NCI-H2107 treated with DMSO at 0.1 percent for 48 hours (cell line): ENCODE measurements around the gene RTRAF.

ENCODE experiments used
- DNase-seq: peaks from one replicate; lab custom pipeline; 2025; ENCODE audit not compliant: unreplicated experiment; lab: John Stamatoyannopoulos, UW

The RTRAF gene

DNA sequence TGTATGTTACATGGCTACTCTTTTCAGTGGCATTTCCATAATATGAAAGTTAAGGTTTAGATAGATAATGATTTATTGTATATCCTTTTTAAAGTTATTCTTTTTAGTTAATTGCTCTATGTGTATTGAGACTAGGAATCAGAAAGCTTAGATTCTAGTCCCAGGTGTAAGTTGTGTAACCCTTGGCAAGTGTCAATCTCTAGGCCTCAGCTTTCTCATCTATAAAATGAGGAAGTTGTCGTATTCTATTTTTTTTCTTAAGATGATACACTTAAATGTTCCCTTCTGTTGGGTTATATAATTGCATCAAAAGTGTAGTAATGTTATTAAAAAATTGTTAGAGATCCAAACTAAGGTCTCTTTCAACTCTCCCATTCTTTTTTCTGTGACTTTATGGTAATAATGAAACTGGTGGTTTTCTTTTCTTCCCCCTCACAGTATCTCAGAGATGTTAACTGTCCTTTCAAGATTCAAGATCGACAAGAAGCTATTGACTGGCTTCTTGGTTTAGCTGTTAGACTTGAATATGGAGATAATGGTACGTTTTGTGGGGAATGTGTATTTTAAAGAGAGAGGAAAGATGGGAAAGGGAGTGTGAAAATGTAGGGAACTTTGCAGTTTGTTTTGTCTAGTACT is 4.1 kb downstream of the RTRAF start:
- no peak for DNase-seq

DNA sequence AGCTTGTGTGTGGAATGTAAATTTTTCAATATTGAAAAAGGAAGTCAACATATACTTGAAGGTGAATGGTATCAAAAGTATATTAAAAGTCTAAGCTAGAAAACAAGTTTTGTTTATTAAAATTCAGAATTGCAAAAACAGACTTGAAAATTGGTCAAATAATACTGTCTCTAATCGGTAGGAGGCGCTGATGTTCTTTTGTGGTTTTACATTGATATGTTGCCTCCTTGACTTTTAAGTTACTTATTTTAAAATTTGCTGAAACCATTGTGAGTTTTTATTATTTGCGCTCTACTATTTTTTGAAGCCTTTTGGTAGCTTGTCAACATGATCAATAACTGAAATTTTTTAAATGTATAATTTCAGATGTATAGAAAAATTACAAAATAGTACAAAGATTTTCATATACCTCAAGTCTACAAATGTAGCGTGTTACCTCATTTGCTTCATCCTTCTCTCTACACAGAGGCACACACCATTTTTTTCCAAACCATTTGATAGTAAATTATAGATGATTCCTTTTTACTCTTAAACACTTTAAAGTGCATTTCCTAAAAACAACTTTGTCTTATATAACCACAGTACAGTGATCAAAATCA is 6.9 kb downstream of the RTRAF start:
- DNase-seq, result no peak

DNA sequence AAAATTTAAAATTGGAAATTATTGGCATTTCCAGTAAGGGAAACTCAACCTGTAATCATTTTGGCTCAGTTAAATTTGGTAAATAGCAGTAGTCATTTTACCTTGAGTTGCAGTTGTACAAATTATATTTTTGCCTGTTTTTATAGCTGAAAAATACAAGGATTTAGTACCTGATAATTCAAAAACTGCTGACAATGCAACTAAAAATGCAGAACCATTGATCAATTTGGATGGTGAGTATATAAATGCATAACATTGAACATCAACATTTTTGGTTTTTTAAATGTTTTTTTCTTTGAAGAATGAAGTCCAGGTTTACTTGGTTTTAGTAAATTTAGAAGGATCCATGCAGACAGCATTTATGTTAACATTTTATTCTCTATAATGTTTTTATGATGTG is 9.0 kb downstream of the RTRAF start:
- no peak for DNase-seq

DNA sequence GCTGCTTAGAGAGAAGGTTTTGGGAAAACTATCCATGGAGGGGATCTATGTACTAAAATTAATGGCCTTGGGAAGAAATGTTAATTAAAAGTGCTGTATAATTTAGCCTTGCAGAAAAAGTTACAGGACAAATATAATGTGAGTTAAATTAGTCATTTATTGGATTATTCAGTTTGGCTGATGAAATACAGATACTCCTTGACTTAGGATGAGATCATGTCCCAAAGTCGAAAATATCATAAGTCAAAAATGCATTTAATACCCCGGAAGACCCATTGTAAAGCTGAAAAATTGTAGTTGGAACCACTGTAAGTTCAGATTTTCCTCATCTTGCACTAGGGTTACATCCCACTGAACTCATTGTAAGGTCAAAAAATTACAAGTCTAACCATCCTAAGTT is 9.7 kb downstream of the RTRAF start:
- DNase-seq, result no peak

DNA sequence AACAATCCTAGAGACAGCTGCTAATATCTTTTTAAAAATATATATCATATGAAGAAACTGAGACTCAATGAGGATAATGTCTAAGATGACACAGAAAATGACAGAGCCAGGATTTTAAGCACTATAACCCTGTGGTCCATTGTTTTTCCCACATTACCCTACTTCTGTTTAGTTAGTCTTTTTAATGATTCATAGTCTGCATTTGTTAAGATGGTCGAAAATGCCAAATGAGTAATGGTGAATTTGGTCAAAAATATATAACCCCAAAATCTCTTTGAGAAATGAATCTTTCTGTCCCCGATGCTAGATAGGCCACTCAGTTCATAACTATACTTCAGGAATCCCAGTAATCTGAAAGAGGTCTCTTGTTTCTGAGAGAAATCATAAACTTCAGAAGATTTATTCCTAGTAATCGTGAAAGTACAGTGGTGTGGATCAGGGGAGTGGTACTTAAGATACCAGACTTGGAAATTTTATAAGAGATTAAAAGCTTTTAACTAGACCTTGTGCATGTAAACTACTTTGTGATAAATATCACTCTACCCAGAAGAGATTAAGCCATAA is 10.8 kb downstream of the RTRAF start:
- no peak for DNase-seq

- no peak for DNase-seq
Observed at GRCh38 chr14:52000696-52001095, 11.3 kb downstream of the RTRAF start.

DNA sequence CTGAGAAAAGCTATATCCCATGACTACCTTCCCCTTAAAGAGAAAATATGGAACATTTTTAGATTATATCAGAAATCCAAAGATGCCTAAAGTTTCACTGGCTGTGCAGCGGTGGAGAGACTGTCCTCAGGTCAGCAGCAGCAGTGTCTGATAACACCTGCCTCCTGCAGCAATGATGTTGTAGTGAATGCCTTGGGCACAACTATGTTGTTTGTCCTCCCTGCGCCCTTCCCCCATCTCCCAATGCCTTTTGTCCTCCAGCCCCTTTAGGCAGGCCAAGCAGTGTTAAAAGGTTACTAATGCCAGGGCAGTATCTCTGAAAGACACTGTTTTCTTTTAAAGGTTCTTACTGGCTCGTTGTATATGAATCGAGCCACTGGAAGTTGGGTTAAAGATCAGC is 13.2 kb downstream of the RTRAF start:
- DNase-seq, result no peak

GRCh38 chr14:52003324-52003723 is 14.0 kb downstream of the RTRAF start:
- no peak for DNase-seq

- DNase-seq, result no peak
Observed at GRCh38 chr14:52005625-52006024, 16.3 kb downstream of the RTRAF start.

GRCh38 chr14:52006361-52006760 is 17.0 kb downstream of the RTRAF start:
- DNase-seq, result no peak

DNA sequence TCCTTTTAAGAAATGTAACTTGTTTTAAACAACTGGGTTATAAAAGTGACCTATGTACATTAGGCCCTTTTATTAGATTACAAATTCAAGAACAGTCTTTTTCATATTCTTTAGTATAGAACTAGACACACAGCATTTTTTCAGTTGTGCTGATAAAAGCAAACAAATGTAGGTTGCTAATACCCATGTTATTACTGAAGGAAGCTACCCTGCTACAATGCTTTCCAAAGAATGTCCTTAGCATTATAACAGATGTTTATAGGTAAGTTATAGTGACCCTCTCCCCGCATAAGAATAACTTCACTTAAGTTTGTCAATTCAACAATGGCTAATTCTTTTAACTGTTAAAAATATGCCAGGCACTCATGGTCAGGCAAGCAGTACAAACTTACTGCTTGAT is 17.9 kb downstream of the RTRAF start:
- no peak for DNase-seq

- no peak for DNase-seq
Observed at GRCh38 chr14:52007637-52008036, 18.3 kb downstream of the RTRAF start.

DNA sequence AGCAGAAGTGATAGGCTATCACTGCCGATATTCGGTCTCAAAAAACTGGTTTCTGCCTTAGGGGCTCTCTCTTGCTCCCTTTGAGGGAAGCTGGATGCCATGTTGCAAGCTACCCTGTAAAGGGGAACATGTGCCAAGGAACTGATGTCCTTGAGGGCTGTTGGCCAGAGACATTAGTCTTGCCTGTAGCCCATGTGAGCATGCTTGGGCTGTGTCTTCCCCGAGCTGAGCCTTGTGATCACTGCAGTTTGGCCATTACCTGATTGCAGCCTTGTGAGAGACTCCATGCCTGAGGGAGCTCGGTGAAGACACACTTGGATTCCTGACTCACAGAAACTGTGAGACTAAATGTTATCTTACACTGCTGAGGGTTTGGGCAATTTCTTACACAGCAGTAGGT is 18.8 kb downstream of the RTRAF start:
- no peak for DNase-seq

- DNase-seq, result no peak
Observed at GRCh38 chr14:52010173-52010693, 20.9 kb downstream of the RTRAF start.

DNA sequence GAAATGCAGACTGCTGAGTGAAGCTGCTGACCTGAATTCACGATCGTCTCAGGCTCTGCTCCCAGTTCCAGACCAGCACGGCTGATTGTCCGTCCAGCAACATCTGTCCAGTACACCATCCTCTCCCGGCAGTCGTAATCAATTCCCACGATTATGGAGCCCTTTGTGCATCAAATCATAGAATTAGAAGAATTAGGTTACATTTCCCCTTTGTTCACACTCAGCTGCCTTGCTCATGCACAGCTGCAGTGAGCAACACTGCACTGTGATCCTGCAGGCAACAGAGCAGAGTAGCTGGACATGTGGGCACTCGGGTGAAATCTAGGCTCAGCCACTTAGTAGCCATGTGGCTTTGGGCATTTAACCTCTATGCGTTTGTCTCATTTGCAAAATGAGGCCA is 22.2 kb downstream of the RTRAF start:
- no peak for DNase-seq

DNA sequence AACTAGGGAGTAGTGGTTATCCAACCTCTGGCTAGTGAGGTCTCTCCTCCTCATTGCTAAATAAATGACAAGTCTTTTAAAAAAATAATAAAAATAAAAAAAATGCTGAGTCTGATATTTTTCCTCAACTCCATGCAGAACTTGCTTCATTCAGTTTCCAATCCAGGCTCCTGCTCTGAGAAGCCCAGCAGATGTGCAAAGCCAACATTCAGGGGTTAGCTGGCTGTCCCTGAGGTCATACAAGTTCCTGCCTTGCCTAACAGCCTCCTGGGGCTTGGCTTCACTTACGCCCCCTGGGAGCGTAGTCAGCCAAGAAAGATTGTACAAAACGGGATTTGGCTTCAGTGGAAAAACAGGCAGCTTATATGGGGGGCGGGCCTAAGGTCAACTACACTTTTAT is 23.3 kb downstream of the RTRAF start:
- DNase-seq, result no peak

DNA sequence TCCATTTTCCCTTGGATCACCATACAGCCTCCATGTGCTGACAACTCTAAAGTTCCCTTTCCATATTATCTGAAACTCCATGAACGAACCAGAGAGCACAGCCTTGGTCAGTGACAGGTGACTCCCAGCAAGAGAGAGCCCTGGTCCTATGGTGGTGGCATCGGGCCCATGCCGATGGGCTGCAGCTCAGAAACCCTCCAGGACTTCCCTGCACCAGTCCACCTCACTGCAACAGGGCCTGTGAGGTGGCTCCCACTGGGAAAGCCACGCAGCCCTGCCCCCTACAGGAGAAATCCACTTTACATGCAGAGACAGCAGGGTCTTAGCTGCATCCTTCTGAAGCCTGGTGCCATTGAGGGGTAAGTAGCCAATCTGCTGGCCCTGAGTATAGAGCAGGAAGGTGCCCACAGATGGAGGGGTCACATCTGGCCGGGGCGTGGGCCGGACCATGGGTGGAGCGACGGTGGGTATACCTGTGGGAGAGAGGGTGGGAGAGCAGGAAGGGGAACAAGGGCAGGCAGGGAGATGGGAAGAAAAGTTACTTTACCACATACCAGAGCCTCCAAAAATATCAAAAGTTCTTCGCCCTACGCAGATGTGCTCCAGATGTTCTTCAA is 24.7 kb downstream of the RTRAF start:
- no peak for DNase-seq

DNA sequence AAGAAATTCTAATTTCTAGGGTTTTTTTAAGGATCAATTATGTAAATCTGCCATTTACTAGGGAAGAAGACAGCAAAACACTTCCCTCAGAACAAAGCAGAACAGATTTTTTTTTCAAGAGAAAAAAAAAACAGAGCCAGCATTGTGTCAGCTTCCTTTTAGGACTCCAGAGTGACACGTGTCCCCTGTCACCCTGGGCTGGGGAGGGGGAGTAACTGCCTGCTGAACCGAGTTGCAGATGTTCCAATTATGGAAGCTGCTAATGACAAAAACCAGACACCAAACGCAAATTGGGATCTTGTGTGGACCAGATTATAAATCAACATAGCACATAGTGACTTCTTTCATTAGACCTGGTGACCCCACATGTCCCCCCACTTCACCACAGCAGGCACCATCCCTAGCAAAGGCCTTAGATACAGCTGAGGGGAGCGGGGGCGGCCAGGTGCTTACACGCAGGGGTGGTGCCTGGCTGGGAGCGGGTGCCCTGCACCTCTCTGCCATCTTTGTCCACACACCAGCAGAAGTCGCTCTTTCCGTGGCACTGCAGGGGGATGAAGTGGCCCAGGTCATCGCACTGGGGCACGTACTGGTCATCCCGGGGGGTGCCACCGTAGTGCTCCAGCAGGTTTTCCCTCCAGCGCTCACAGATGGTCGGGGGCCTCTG is 25.4 kb downstream of the RTRAF start:
- DNase-seq, result no peak

DNA sequence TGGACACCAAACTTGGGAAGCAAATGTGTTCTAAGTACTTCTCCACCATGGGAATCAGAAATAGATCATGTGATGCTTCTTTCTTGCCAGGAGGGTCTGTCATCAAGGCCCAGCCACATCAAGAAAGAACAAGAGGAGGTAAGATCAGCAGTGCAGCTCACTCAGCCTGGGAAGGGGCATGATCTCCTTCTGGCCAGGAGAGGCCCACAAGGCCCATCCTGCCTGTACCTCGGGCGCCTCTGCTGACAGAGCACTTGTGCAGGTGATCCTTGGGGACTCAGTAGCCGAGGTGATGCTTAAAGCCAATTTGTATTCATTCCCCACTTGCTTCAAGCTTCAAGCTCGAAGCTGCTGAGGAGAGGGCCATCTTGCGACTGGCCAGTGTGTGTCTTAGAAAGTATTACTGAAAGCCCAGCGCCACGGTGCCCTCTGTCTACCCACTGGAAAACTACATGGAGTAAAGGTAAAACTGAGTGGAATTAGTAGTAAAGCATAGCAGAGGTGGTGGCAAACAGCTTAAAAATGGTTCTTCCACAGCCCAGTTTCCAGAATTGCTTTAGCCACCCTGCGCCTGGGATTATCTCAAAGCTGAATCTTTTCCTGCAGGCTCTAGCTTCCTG is 26.2 kb downstream of the RTRAF start:
- DNase-seq, result no peak

DNA sequence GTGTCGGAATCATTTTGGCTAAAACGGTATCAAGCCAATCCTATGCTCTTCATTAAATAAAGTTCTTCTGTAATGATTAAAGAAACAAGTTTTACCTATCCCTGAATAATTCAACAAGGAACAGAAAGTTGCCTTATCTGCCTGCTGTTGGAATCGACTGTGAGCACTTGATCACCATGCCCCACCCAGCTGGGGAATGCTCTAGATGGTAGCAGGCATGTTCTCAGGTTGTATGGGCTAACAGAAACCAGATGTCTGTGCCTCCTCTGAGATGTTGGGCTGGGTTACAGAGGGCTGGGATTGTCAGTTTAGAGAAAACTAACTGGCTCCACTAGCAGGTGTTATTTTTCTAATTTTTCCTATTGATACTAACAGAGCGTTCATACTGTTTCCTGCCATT is 28.9 kb downstream of the RTRAF start:
- no peak for DNase-seq

- DNase-seq, result no peak
Observed at GRCh38 chr14:52018970-52019369, 29.6 kb downstream of the RTRAF start.
